K562 (cell line): Measurements from ENCODE around the gene TANGO6. TPM values are rescaled to one million over a fixed set of nuclear protein-coding genes. Genes with fewer than 3 reads are reported as not detected.

Experiments used
- ATAC-seq: fragments of 200-7000 bp; cut with Tn5 transposase; 3 replicates; pipeline ENCODE4 v1.9.1; 2020; ENCODE audit warnings: moderate library complexity
- BruUV-seq: library from RNA; stranded (reverse); fragments of 400-500 nt; replicated peaks from 2 replicates; lab custom pipeline; 2021; lab: Mats Ljungman, UMichigan
- CTCF ChIA-PET: fragments of 300-600 bp; formaldehyde crosslinking; extraction: SDS; loops from one replicate; lab custom pipeline; 2021; ENCODE audit warnings: low intra/inter-chr PET ratio; lab: Yijun Ruan, JAX
- POLR2A ChIA-PET: fragments of 300-600, 350-650 bp; sonication (Branson Sonifier 250); formaldehyde crosslinking; extraction: SDS; loops from one replicate; lab custom pipeline; 2021; ENCODE audit warnings: antibody characterized with exemption, inconsistent platforms; lab: Yijun Ruan, JAX
- DNase-seq, 4 experiments: peaks; one replicate each; pipeline versions ENCODE4 v3.0.0 to v3.0.0-alpha.2; 2011 to 2018; ENCODE audit warnings: low spot score in 3 of 4, mixed read lengths in 3 of 4; ENCODE audit errors: extremely low read depth in 1 of 4
- FAIRE-seq: peaks from 2 replicates; lab custom pipeline; 2011; peaks lifted over from hg19 to GRCh38; lab: Jason Lieb, UNC
- H2AFZ ChIP-seq: 2 replicates; pipeline ENCODE4 v1.6.0; 2011; ENCODE audit warnings: low read depth, low read length, control low read depth, inconsistent platforms
- H3K27ac ChIP-seq: fragments of 200-600 bp; 3 replicates; pipeline ENCODE4 v1.8.0; 2011; ENCODE audit warnings: low read depth, mild to moderate bottlenecking, control low read depth, inconsistent platforms, low read length, moderate library complexity, mixed read lengths; ENCODE audit errors: extremely low read depth
- H3K27me3 ChIP-seq, 2 experiments: fragments of 300-600 bp in 1 of 2; 2 replicates in 1 of 2; 3 replicates in 1 of 2; pipeline versions ENCODE4 v1.6.0 to v1.8.0; 2011; ENCODE audit warnings: inconsistent platforms in 2 of 2, low read length in 2 of 2, mild to moderate bottlenecking in 1 of 2, mixed read lengths in 1 of 2, moderate library complexity in 1 of 2; ENCODE audit not compliant: control insufficient read depth in 2 of 2, insufficient read depth in 2 of 2
- H3K36me3 ChIP-seq: fragments of 300-600 bp; 3 replicates; pipeline ENCODE4 v1.8.0; 2011; ENCODE audit warnings: mild to moderate bottlenecking, low read length, inconsistent platforms; ENCODE audit not compliant: control insufficient read depth, insufficient read depth
- H3K4me1 ChIP-seq, 2 experiments: fragments of 200-600 bp in 1 of 2; replicated peaks in 1 of 2; 2 replicates in 1 of 2; 3 replicates in 1 of 2; pipeline versions ENCODE4 v1.5.1 to v1.8.0; 2011; ENCODE audit warnings: inconsistent platforms in 2 of 2, low read length in 2 of 2, mild to moderate bottlenecking in 1 of 2, mixed read lengths in 1 of 2, moderate library complexity in 1 of 2; ENCODE audit not compliant: control insufficient read depth in 2 of 2, insufficient read depth in 2 of 2
- H3K4me2 ChIP-seq: 2 replicates; pipeline ENCODE4 v1.6.1; 2011; ENCODE audit warnings: low read length, control low read depth, inconsistent platforms, mixed read lengths; ENCODE audit not compliant: insufficient read depth
- H3K4me3 ChIP-seq: fragments of 200-600 bp; sonication (generic), shearing (Covaris generic); 2 replicates; pipeline ENCODE4 v1.5.1; 2016; ENCODE audit warnings: control low read depth, inconsistent platforms
- H3K79me2 ChIP-seq: fragments of 200-600 bp; 3 replicates; pipeline ENCODE4 v1.8.0; 2011; ENCODE audit warnings: low read length, inconsistent platforms; ENCODE audit not compliant: control insufficient read depth, insufficient read depth
- H3K9ac ChIP-seq, 2 experiments: 2 replicates each; pipeline versions ENCODE4 v1.6.0 to v1.6.1; 2011; ENCODE audit warnings: low read depth in 2 of 2, low read length in 2 of 2, control low read depth in 1 of 2, inconsistent platforms in 1 of 2, mild to moderate bottlenecking in 1 of 2, mixed read lengths in 1 of 2; ENCODE audit not compliant: insufficient read depth in 1 of 2
- H3K9me1 ChIP-seq: one replicate; pipeline ENCODE4 v1.6.0; 2011; ENCODE audit warnings: inconsistent platforms, mild to moderate bottlenecking, low read length, moderate library complexity; ENCODE audit not compliant: control insufficient read depth, insufficient read depth
- H3K9me3 ChIP-seq: replicated peaks from 2 replicates; pipeline ENCODE4 v1.5.1; 2011; ENCODE audit warnings: low read depth, low read length, inconsistent platforms; ENCODE audit not compliant: control insufficient read depth, insufficient read depth
- H4K20me1 ChIP-seq: replicated peaks from 2 replicates; pipeline ENCODE4 v1.6.1; 2011; ENCODE audit warnings: low read length, inconsistent platforms, mixed read lengths; ENCODE audit not compliant: control insufficient read depth, insufficient read depth
- CTCF ChIP-seq, 3 experiments: IDR thresholded peaks in 2 of 3; conservative IDR thresholded peaks in 1 of 3; 2 replicates each; pipeline ENCODE4 v1.5.1; 2011 to 2012; ENCODE audit warnings: low read length in 3 of 3, mild to moderate bottlenecking in 3 of 3, control low read depth in 2 of 3, improper control_type of control experiment in 1 of 3, inconsistent platforms in 1 of 3, low read depth in 1 of 3, mixed read lengths in 1 of 3, moderate library complexity in 1 of 3; ENCODE audit not compliant: insufficient read depth in 2 of 3
- E4F1 ChIP-seq: fragments of 250-450 bp; sonication (Bioruptor Pico); IDR thresholded peaks from 2 replicates; pipeline ENCODE4 v1.5.0; 2021; ENCODE audit warnings: mild to moderate bottlenecking, borderline replicate concordance
- ELK1 ChIP-seq: sonication (generic); formaldehyde crosslinking; IDR thresholded peaks from 2 replicates; pipeline ENCODE4 v1.8.1; 2022; ENCODE audit warnings: missing genetic modification reagents
- MYC ChIP-seq, 2 experiments: fragments of 250-450 bp in 1 of 2; sonication (Bioruptor Pico) in 1 of 2; IDR thresholded peaks; 2 replicates each; pipeline versions ENCODE4 v1.5.1 to v1.6.1; 2012 to 2021; ENCODE audit warnings: low read depth in 2 of 2, borderline replicate concordance in 1 of 2, improper control_type of control experiment in 1 of 2, low read length in 1 of 2, mild to moderate bottlenecking in 1 of 2, moderate library complexity in 1 of 2
- RAD21 ChIP-seq, 2 experiments: fragments of 250-450 bp in 1 of 2; fragments of 450-650 bp in 1 of 2; sonication (Bioruptor Pico) in 1 of 2; formaldehyde crosslinking in 1 of 2; IDR thresholded peaks in 1 of 2; conservative IDR thresholded peaks in 1 of 2; 2 replicates each; pipeline versions ENCODE4 v1.4.0 to v1.8.0; 2020 to 2022; ENCODE audit warnings: mild to moderate bottlenecking in 2 of 2, moderate library complexity in 1 of 2
- SMC3 ChIP-seq: conservative IDR thresholded peaks from 2 replicates; pipeline ENCODE4 v1.6.1; 2011; ENCODE audit warnings: low read depth, low read length, improper control_type of control experiment; ENCODE audit not compliant: insufficient read depth
- TEAD1 ChIP-seq, 2 experiments: fragments of 450-650 bp in 1 of 2; sonication (generic) in 1 of 2; formaldehyde crosslinking; IDR thresholded peaks; 2 replicates each; pipeline versions ENCODE4 v1.4.0 to v1.8.0; 2020 to 2022; ENCODE audit warnings: mild to moderate bottlenecking in 2 of 2, missing genetic modification reagents in 1 of 2
- ZNF518B ChIP-seq: fragments of 250-450 bp; sonication (Bioruptor Pico); IDR thresholded peaks from 2 replicates; pipeline ENCODE4 v1.5.0; 2021; ENCODE audit warnings: mild to moderate bottlenecking, moderate library complexity
- ZNF717 ChIP-seq: fragments of 250-450 bp; sonication (Bioruptor Pico); IDR thresholded peaks from 2 replicates; pipeline ENCODE4 v1.5.0; 2021
- WGBS: fragments of 100-300 bp; shearing (Covaris generic); methylation state at CpG from one replicate; pipeline ENCODE4 v1.1.6; 2016; ENCODE audit warnings: low coverage, mixed read lengths; ENCODE audit not compliant: insufficient coverage; ENCODE audit errors: missing lambda C conversion rate; 5-methylcytosine and 5-hydroxymethylcytosine counted together
- in situ Hi-C: fragments of 300-500 bp; cut with MboI; formaldehyde crosslinking; loops from 4 replicates; pipeline ENCODE4 v1.15.0; 2018; ENCODE audit warnings: inconsistent platforms, mixed read lengths
- intact Hi-C: fragments of 100-400 bp; cut with micrococcal nuclease; formaldehyde crosslinking; loops from 2 replicates; pipeline ENCODE4 v1.14.2; 2022
- polyA plus RNA-seq, 8 experiments: library from polyadenylated mRNA; depleted of rRNA in 4 of 8; stranded (reverse) in 5 of 8; unstranded in 3 of 8; fragments of >200 nt; fragmentation: Nextera tagmentation in 2 of 8; fragmentation: Illumina TruSeq in 1 of 8; extraction: Ambion mirVana in 2 of 8; extraction: Trizol in 1 of 8; gene quantifications; 2 replicates each; pipeline versions ENCODE4 v1.2.1 to v1.2.3, GENCODE V29; 2011 to 2014; ENCODE audit warnings: inconsistent platforms in 1 of 8, missing spikeins in 1 of 8
- total RNA-seq, 7 experiments: library from RNA; depleted of rRNA in 6 of 7; stranded (reverse); fragments of >200 nt in 6 of 7; fragmentation: Illumina TruSeq in 2 of 7; extraction: Trizol in 2 of 7; gene quantifications; 2 replicates each; pipeline versions ENCODE4 v1.2.1 to v1.2.3, GENCODE V29; 2011 to 2021; ENCODE audit warnings: low replicate concordance in 1 of 7

The TANGO6 gene
- total and polyA plus RNA-seq, 9 of the 15 experiments (the other 6 are each of a cell fraction or from before 2014, with no cell fraction given), result 1.6 to 15.2 (median 9.6) TPM

- H4K20me1 ChIP-seq, result peaks cover 3% of the 10 kb centered on the region; the same call in 1 of the 2 replicates
- ATAC-seq (peak; percentile 98), FAIRE-seq (peak; percentile 93), DNase-seq (peak; percentile 62 to 80 (median 66))
- no peak overlapping the region for H3K4me3 ChIP-seq
- WGBS, result 5% methylated on average over 5 of the region's 5 CpGs
- H3K36me3 ChIP-seq, result no peaks in the 10 kb centered on the region
- H3K4me1 ChIP-seq, result no peaks in the 10 kb centered on the region; a peak in 1 of 5 replicates
- no peaks in the 10 kb centered on the region for H3K79me2 ChIP-seq
- no peak overlapping the region for H3K4me2 ChIP-seq
- ChIA-PET CTCF (interaction anchor here (0.6 to 4.7 kb wide), 4 partner anchors 95 to 366 kb away, joined by 4 to 60 read pairs (median 8); no protein-coding TSS in a partner anchor), POLR2A (interaction anchor here (1.1 kb wide), 1 partner anchor 73 kb away, joined by 3 read pairs; no protein-coding TSS in a partner anchor)
- intact Hi-C loops, result loop anchor here (1.0 to 10.0 kb wide), 2 partner anchors 96 to 206 kb away; no protein-coding TSS in a partner anchor
- H3K27ac ChIP-seq, result no peak overlapping the region
- BruUV-seq, result no TSS peak
- no peak overlapping the region for H3K9ac ChIP-seq
- H2AFZ ChIP-seq, result peak overlapping the region; percentile 44; the same call in 1 of the 2 replicates
- no peaks in the 10 kb centered on the region for H3K9me1 ChIP-seq
- in situ Hi-C loops, result loop anchor here (5.0 kb wide), 1 partner anchor 93 kb away; no protein-coding TSS in a partner anchor
- no peaks in the 10 kb centered on the region for H3K9me3 ChIP-seq
- peaks cover 0 to 11% of the 10 kb centered on the region in 2 experiments; a peak in 2 of 5 replicates for H3K27me3 ChIP-seq
- TF ChIP-seq SMC3 (peak; percentile 81), MYC (IDR thresholded peaks at IDR 0.05; ENCODE audit: low read depth, low read length) (0 out of 2 replicates have a peak, but pooled peaks have one; percentile 33), MYC (CRISPR knock-in tag; IDR thresholded peaks at IDR 0.05; ENCODE audit: borderline replicate concordance, low read depth) (no peak), RAD21 (CRISPR knock-in tag; conservative IDR thresholded peaks at IDR 0.05 in 1 of 2, IDR thresholded peaks at IDR 0.05 in 1 of 2) (peak; percentile 89 to 95), ZNF717 (no peak), E4F1 (CRISPR knock-in tag) (no peak), CTCF (IDR thresholded peaks at IDR 0.05 in 2 of 3, conservative IDR thresholded peaks at IDR 0.05 in 1 of 3; ENCODE audit: insufficient read depth in 2 of 3, low read depth in 1 of 3, low read length in 3 of 3) (peak; percentile 77 to 94 (median 83)), ZNF518B (CRISPR knock-in tag) (no peak), TEAD1 (CRISPR knock-in tag; IDR thresholded peaks at IDR 0.05) (peak in 1 of 2 experiments; percentile 59; a peak in 1 of 4 replicates), ELK1 (CRISPR knock-in tag) (no peak)
Observed at GRCh38 chr16:68800257-68800875, 43.0 kb upstream of the TANGO6 start.
